MM.1S (cell line): Measurements from ENCODE around the gene HDAC10.

ENCODE experiments used
- DNase-seq: peaks from one replicate; pipeline ENCODE4 v3.0.0-alpha.2; 2015
- H2AFZ ChIP-seq: fragments of 300-600 bp; sonication (generic); 2 replicates; pipeline ENCODE4 v1.6.0; 2016; ENCODE audit warnings: antibody characterized with exemption, low read length
- H3F3A ChIP-seq: fragments of 300-600 bp; sonication (generic); 2 replicates; pipeline ENCODE4 v1.6.1; 2016; ENCODE audit warnings: mild to moderate bottlenecking, antibody characterized with exemption, low read length, moderate library complexity, mixed read lengths; ENCODE audit not compliant: insufficient read depth
- H3K27ac ChIP-seq: fragments of 300-600 bp; sonication (generic); 2 replicates; pipeline ENCODE4 v1.5.1; 2016; ENCODE audit warnings: mild to moderate bottlenecking, low read length
- H3K27me3 ChIP-seq: fragments of 300-600 bp; sonication (generic); replicated peaks from 2 replicates; pipeline ENCODE4 v1.6.0; 2016; ENCODE audit warnings: low read length; ENCODE audit not compliant: insufficient read depth
- H3K36me3 ChIP-seq: fragments of 300-600 bp; sonication (generic); replicated peaks from 2 replicates; pipeline ENCODE4 v1.6.1; 2016; ENCODE audit warnings: mild to moderate bottlenecking, low read length, mixed read lengths; ENCODE audit not compliant: insufficient read depth
- H3K4me1 ChIP-seq: fragments of 300-600 bp; sonication (generic); 2 replicates; pipeline ENCODE4 v1.6.1; 2016; ENCODE audit warnings: low read length, mixed read lengths
- H3K4me2 ChIP-seq: fragments of 300-600 bp; sonication (generic); 2 replicates; pipeline ENCODE4 v1.6.0; 2016; ENCODE audit warnings: low read depth, low read length
- H3K4me3 ChIP-seq: fragments of 300-600 bp; sonication (generic); 2 replicates; pipeline ENCODE4 v1.5.1; 2016; ENCODE audit warnings: low read length, mixed read lengths
- H3K79me2 ChIP-seq: fragments of 300-600 bp; sonication (generic); 2 replicates; pipeline ENCODE4 v1.6.1; 2016; ENCODE audit warnings: mixed run types, low read length, mixed read lengths
- H3K9ac ChIP-seq: fragments of 300-600 bp; sonication (generic); 2 replicates; pipeline ENCODE4 v1.6.1; 2016; ENCODE audit warnings: low read length, mixed read lengths
- H3K9me2 ChIP-seq: fragments of 300-600 bp; sonication (generic); replicated peaks from 2 replicates; pipeline ENCODE4 v1.6.1; 2016; ENCODE audit warnings: mild to moderate bottlenecking, low read length, mixed read lengths; ENCODE audit not compliant: insufficient read depth
- H3K9me3 ChIP-seq: fragments of 300-600 bp; sonication (generic); replicated peaks from 2 replicates; pipeline ENCODE4 v1.6.1; 2016; ENCODE audit warnings: mild to moderate bottlenecking, low read length, mixed read lengths; ENCODE audit not compliant: insufficient read depth
- H4K20me1 ChIP-seq: fragments of 300-600 bp; sonication (generic); 2 replicates; pipeline ENCODE4 v1.6.1; 2016; ENCODE audit warnings: mild to moderate bottlenecking, low read length, moderate library complexity, mixed read lengths; ENCODE audit not compliant: insufficient read depth
- EZH2 ChIP-seq: fragments of 300-600 bp; sonication (generic); optimal IDR thresholded peaks from 2 replicates; pipeline ENCODE3; 2017; ENCODE audit warnings: low read depth, mild to moderate bottlenecking, antibody characterized with exemption, low read length, mixed read lengths
- EZH2phosphoT487 ChIP-seq: fragments of 300-600 bp; sonication (generic); IDR thresholded peaks from 2 replicates; pipeline ENCODE4 v1.6.1; 2018; ENCODE audit warnings: antibody characterized with exemption, low read length
- TF ChIP-seq, protein P1 (sequence below): fragments of 300-600 bp; sonication (generic); IDR thresholded peaks from 2 replicates; pipeline ENCODE4 v1.5.1; 2016; ENCODE audit warnings: antibody characterized with exemption, low read length, mixed read lengths

HDAC10 gene

DNA sequence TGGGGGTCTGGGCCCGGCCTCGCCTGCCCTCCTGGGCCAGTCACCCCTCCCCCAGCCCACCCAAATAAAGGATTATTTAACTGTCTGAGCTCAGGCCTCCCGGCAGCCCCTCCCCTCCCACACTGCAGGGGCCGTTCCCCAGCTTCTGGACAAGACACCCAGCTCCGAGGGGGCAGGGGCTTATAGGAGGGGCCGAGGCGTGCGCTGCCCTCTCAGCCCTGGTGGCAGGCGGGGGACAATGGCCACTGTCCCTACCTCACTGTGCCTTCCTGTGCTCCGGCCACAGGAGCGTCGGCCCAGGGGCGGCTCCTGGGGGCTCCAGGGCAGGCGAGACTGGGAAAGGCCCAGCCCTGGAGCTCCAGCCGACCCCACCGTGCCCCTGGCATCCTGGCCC is 52.4 kb downstream of the HDAC10 start:
- no peaks in the 10 kb centered on the region for H3K9me3 ChIP-seq
- no peaks in the 10 kb centered on the region; the same call in 1 of the 2 replicates for H3K36me3 ChIP-seq
- H3K4me1 ChIP-seq: peaks cover 7% of the 10 kb centered on the region; the same call in 1 of the 2 replicates
- peaks cover 28% of the 10 kb centered on the region for H3K79me2 ChIP-seq
- H3K9me2 ChIP-seq: no peaks in the 10 kb centered on the region
- no peak overlapping the region for H3K4me3 ChIP-seq
- H3K4me2 ChIP-seq: no peak overlapping the region
- no peak overlapping the region for H2AFZ ChIP-seq
- H3K9ac ChIP-seq: no peak overlapping the region
- H3K27ac ChIP-seq: no peak overlapping the region
- no peaks in the 10 kb centered on the region for H3K27me3 ChIP-seq
- no peaks in the 10 kb centered on the region for H4K20me1 ChIP-seq
- no peak for DNase-seq
- TF ChIP-seq EZH2phosphoT487 (no peak), EZH2 (no peak)
- TF ChIP-seq, protein P1, sequence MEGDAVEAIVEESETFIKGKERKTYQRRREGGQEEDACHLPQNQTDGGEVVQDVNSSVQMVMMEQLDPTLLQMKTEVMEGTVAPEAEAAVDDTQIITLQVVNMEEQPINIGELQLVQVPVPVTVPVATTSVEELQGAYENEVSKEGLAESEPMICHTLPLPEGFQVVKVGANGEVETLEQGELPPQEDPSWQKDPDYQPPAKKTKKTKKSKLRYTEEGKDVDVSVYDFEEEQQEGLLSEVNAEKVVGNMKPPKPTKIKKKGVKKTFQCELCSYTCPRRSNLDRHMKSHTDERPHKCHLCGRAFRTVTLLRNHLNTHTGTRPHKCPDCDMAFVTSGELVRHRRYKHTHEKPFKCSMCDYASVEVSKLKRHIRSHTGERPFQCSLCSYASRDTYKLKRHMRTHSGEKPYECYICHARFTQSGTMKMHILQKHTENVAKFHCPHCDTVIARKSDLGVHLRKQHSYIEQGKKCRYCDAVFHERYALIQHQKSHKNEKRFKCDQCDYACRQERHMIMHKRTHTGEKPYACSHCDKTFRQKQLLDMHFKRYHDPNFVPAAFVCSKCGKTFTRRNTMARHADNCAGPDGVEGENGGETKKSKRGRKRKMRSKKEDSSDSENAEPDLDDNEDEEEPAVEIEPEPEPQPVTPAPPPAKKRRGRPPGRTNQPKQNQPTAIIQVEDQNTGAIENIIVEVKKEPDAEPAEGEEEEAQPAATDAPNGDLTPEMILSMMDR: no peak
- H3F3A ChIP-seq: 0 out of 2 replicates have a peak, but pooled peaks cover 9% of the 10 kb centered on the region

DNA sequence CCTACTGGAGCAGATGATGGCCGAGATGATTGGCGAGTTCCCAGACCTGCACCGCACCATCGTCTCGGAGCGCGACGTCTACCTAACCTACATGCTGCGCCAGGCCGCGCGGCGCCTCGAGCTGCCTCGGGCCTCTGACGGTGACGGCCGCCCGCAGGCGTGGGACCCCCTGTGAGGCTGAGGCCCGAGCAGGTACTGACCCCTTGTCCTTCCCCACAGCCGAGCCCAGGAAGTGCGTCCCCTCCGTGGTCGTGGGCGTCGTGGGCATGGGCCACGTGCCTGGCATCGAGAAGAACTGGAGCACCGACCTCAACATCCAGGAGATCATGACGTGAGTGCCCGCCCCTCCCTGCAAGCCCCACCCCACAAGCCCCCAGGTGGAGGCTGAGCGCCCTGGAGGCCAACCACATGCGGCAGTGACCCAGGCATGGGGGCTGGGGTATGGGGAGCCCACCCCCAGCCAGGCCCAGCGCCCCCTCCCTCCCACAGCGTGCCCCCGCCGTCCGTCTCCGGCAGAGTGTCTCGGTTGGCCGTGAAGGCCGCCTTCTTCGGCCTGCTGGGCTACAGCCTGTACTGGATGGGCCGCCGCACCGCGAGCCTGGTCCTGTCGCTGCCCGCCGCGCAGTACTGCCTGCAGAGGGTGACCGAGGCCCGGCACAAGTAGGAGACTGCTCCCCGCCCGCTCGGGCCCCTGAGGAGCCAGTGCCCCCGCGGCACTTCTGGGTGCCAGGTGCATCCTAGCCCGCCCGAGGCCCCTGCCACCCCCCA is 53.0 kb downstream of the HDAC10 start:
- H4K20me1 ChIP-seq: no peaks in the 10 kb centered on the region
- no peaks in the 10 kb centered on the region for H3K9me3 ChIP-seq
- no peaks in the 10 kb centered on the region for H3K27me3 ChIP-seq
- no peak overlapping the region for H3K9ac ChIP-seq
- H3F3A ChIP-seq: 0 out of 2 replicates have a peak, but pooled peaks cover 9% of the 10 kb centered on the region
- H3K4me2 ChIP-seq: no peak overlapping the region
- no peak for DNase-seq
- TF ChIP-seq EZH2phosphoT487: no peak
- no peak for TF ChIP-seq EZH2
- H3K79me2 ChIP-seq: peaks cover 33% of the 10 kb centered on the region
- H3K27ac ChIP-seq: no peak overlapping the region
- no peak overlapping the region for H2AFZ ChIP-seq
- no peaks in the 10 kb centered on the region for H3K9me2 ChIP-seq
- H3K4me1 ChIP-seq: peaks cover 7% of the 10 kb centered on the region; the same call in 1 of the 2 replicates
- H3K4me3 ChIP-seq: no peak overlapping the region
- H3K36me3 ChIP-seq: no peaks in the 10 kb centered on the region; the same call in 1 of the 2 replicates

DNA sequence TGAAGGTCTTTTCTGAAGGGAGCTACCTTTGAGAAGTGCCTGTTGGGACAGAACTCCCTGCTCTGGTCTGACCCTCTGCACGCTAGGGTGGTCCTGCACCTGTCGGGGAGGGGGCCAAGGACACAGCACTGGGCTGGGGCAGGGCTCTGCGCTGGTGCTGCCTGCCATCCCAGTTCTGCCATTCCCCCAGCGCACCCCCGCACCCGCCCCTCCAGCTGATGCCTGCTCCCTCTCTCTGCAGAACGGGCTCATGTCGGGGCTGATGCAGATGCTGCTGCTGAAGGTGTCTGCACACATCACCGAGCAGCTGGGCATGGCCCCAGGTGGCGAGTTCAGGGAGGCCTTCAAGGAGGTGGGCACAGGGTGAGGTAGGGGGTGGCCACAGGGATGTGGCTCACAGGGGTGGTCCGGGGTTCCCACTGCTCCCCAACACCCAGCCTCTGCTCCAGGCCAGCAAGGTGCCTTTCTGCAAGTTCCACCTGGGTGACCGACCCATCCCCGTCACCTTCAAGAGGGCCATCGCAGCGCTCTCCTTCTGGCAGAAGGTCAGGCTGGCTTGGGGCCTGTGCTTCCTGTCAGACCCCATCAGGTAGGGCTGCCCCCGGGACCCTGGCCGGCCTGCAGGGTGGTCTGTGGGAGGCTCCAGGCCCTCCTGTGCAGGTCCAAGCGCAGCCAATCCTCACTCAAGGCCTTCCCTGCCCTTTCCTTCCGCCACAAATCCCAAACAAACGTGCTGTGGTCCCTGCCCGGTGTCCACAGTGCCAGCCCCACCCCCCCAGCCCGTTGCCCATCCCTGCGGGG is 53.9 kb downstream of the HDAC10 start:
- TF ChIP-seq, protein P1: no peak
- TF ChIP-seq EZH2phosphoT487 (no peak), EZH2 (no peak)
- H4K20me1 ChIP-seq: no peaks in the 10 kb centered on the region
- no peak overlapping the region for H3K4me3 ChIP-seq
- no peaks in the 10 kb centered on the region for H3K9me2 ChIP-seq
- no peak overlapping the region for H3K4me2 ChIP-seq
- H3K27me3 ChIP-seq: no peaks in the 10 kb centered on the region
- H3K4me1 ChIP-seq: peaks cover 5% of the 10 kb centered on the region; the same call in 1 of the 2 replicates
- 0 out of 2 replicates have a peak, but pooled peaks cover 9% of the 10 kb centered on the region for H3F3A ChIP-seq
- no peak overlapping the region for H3K9ac ChIP-seq
- no peak overlapping the region for H2AFZ ChIP-seq
- no peaks in the 10 kb centered on the region for H3K9me3 ChIP-seq
- no peaks in the 10 kb centered on the region; the same call in 1 of the 2 replicates for H3K36me3 ChIP-seq
- DNase-seq: no peak
- peaks cover 33% of the 10 kb centered on the region for H3K79me2 ChIP-seq
- no peak overlapping the region for H3K27ac ChIP-seq
